SU-DHL-6 (cell line): Measurements from ENCODE around the gene SLC39A9.

Source experiments
- H2AFZ ChIP-seq: fragments of 200-600 bp; sonication (generic); 2 replicates; pipeline ENCODE4 v1.6.1; 2014; ENCODE audit warnings: low read depth, mild to moderate bottlenecking, moderate library complexity, mixed read lengths, antibody characterized with exemption, low read length; ENCODE audit not compliant: severe bottlenecking
- H3F3A ChIP-seq: fragments of 200-600 bp; shearing (Covaris generic); 2 replicates; pipeline ENCODE4 v1.6.0; 2016; ENCODE audit warnings: antibody characterized with exemption, mild to moderate bottlenecking; ENCODE audit not compliant: insufficient read depth
- H3K27ac ChIP-seq: fragments of 200-600 bp; sonication (generic); 2 replicates; pipeline ENCODE4 v1.5.1; 2016; ENCODE audit warnings: low read depth, mild to moderate bottlenecking, low read length, moderate library complexity, mixed read lengths
- H3K27me3 ChIP-seq: fragments of 200-600 bp; sonication (generic), shearing (Covaris generic); 2 replicates; pipeline ENCODE4 v1.6.0; 2014; ENCODE audit warnings: mild to moderate bottlenecking, low read length
- H3K36me3 ChIP-seq: fragments of 200-600 bp; sonication (generic); 2 replicates; pipeline ENCODE4 v1.6.1; 2014; ENCODE audit warnings: mild to moderate bottlenecking, low read length, mixed read lengths
- H3K4me2 ChIP-seq: fragments of 300-600, 200-600 bp; shearing (Covaris generic), sonication (generic); 2 replicates; pipeline ENCODE4 v1.6.0; 2014; ENCODE audit warnings: low read length, low read depth, mild to moderate bottlenecking; ENCODE audit not compliant: poor library complexity, severe bottlenecking
- H3K4me3 ChIP-seq: fragments of 200-600 bp; sonication (generic); 2 replicates; pipeline ENCODE4 v1.5.1; 2014; ENCODE audit warnings: antibody characterized with exemption, low read length, mild to moderate bottlenecking, mixed read lengths; ENCODE audit not compliant: insufficient read depth, poor library complexity, severe bottlenecking
- H3K79me2 ChIP-seq: fragments of 200-600 bp; sonication (generic); 2 replicates; pipeline ENCODE4 v1.6.1; 2014; ENCODE audit warnings: mild to moderate bottlenecking, low read length, moderate library complexity; ENCODE audit not compliant: insufficient read depth
- H3K9ac ChIP-seq: fragments of 200-600 bp; sonication (generic); 2 replicates; pipeline ENCODE4 v1.7.0; 2014; ENCODE audit warnings: mild to moderate bottlenecking, low read length
- H3K9me2 ChIP-seq: fragments of 200-600 bp; sonication (generic); replicated peaks from 2 replicates; pipeline ENCODE4 v1.6.1; 2014; ENCODE audit warnings: low read length; ENCODE audit not compliant: insufficient read depth
- H3K9me3 ChIP-seq: fragments of 200-600 bp; sonication (generic); 2 replicates; pipeline ENCODE4 v1.6.1; 2014; ENCODE audit warnings: low read length, mixed read lengths; ENCODE audit not compliant: insufficient read depth
- H4K20me1 ChIP-seq: fragments of 200-600 bp; sonication (generic); 2 replicates; pipeline ENCODE4 v1.6.1; 2014; ENCODE audit warnings: low read depth, mild to moderate bottlenecking, antibody characterized with exemption, low read length, moderate library complexity, mixed read lengths
- EZH2phosphoT487 ChIP-seq: fragments of 200-600 bp; sonication (generic), shearing (Covaris generic); conservative IDR thresholded peaks from 2 replicates; pipeline ENCODE4 v1.6.1; 2018; ENCODE audit warnings: mild to moderate bottlenecking, antibody characterized with exemption, low read length, moderate library complexity, mixed read lengths
- TF ChIP-seq, protein P1 (sequence below): fragments of 200-600 bp; sonication (generic); IDR thresholded peaks from one replicate; pipeline ENCODE4 v1.5.1; 2017; ENCODE audit warnings: antibody characterized with exemption, mild to moderate bottlenecking, low read length, moderate library complexity; ENCODE audit not compliant: insufficient read depth, poor library complexity, severe bottlenecking

The SLC39A9 gene

DNA sequence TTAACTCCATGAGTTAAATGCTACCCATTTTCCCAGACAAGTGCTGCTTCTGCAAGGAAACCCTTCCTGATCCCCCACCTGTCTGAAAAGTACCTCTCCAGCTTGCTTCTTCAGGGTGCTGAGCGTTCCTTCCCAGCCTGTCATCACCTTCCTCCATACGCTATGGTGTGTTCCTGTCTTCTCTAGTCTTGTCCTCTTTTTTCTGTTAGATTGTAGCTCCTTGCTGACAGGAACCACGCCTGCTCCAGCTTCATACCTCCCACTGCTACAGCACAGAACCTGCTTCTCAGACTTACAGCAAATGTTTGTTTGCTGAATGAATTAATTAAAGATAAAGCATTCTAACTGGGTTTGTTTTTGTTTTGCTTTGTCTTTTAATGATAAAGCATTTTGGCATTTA is 39.5 kb upstream of the SLC39A9 start:
- H3K9me3 ChIP-seq: no peaks in the 10 kb centered on the region
- H3F3A ChIP-seq: no peaks in the 10 kb centered on the region
- no peaks in the 10 kb centered on the region for H3K27me3 ChIP-seq
- H3K4me2 ChIP-seq: no peak overlapping the region
- H3K9ac ChIP-seq: no peak overlapping the region
- H3K4me3 ChIP-seq: no peak overlapping the region
- H3K36me3 ChIP-seq: no peaks in the 10 kb centered on the region
- no peaks in the 10 kb centered on the region for H4K20me1 ChIP-seq
- no peak overlapping the region for H2AFZ ChIP-seq
- H3K27ac ChIP-seq: no peak overlapping the region
- H3K9me2 ChIP-seq: no peaks in the 10 kb centered on the region
- no peak for TF ChIP-seq EZH2phosphoT487
- TF ChIP-seq, protein P1, sequence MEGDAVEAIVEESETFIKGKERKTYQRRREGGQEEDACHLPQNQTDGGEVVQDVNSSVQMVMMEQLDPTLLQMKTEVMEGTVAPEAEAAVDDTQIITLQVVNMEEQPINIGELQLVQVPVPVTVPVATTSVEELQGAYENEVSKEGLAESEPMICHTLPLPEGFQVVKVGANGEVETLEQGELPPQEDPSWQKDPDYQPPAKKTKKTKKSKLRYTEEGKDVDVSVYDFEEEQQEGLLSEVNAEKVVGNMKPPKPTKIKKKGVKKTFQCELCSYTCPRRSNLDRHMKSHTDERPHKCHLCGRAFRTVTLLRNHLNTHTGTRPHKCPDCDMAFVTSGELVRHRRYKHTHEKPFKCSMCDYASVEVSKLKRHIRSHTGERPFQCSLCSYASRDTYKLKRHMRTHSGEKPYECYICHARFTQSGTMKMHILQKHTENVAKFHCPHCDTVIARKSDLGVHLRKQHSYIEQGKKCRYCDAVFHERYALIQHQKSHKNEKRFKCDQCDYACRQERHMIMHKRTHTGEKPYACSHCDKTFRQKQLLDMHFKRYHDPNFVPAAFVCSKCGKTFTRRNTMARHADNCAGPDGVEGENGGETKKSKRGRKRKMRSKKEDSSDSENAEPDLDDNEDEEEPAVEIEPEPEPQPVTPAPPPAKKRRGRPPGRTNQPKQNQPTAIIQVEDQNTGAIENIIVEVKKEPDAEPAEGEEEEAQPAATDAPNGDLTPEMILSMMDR: no peak
- H3K79me2 ChIP-seq: no peaks in the 10 kb centered on the region

DNA sequence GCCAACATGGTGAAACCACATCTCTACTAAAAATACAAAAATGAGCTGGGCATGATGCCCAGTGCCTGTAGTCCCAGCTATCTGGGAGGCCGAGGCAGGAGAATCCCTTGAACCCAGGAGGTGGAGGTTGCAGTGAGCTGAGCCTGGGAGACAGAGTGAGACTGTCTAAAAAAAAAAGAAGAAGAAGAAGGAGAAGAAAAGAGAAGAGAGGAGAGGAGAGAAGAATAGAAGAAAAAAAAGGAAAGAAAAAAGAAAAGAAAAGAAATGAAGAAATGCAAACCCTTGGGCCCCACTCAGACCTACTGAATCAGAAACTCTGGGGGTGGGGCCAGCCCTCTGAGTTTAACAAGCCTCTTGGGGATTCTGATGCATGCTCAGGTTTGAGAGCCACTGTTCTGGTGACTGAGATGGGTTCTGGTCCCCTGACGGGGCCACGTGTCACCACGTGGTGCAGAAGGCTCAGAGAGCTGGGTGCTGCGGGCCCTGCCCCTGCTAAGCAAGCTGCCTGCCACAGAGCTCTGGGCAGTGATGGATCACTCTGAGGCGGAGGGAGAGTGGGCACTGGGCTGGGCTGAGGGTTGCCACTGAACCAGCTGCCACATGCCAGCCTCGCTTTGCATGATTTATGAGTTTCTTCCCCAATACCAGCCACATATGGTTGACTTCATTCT is 37.9 kb upstream of the SLC39A9 start:
- Histone ChIP-seq H3K9ac (no peak overlapping the region), H4K20me1 (no peaks in the 10 kb centered on the region), H3F3A (no peaks in the 10 kb centered on the region), H3K9me2 (no peaks in the 10 kb centered on the region), H2AFZ (peak overlapping the region; percentile 36), H3K36me3 (no peaks in the 10 kb centered on the region), H3K27ac (no peak overlapping the region), H3K4me3 (no peak overlapping the region), H3K9me3 (no peaks in the 10 kb centered on the region), H3K79me2 (no peaks in the 10 kb centered on the region), H3K4me2 (no peak overlapping the region), H3K27me3 (no peaks in the 10 kb centered on the region)
- TF ChIP-seq, protein P1: no peak
- TF ChIP-seq EZH2phosphoT487: no peak

GRCh38 chr14:69363055-69363454 is 35.4 kb upstream of the SLC39A9 start:
- no peaks in the 10 kb centered on the region for H4K20me1 ChIP-seq
- H3F3A ChIP-seq: no peaks in the 10 kb centered on the region
- no peaks in the 10 kb centered on the region for H3K9me2 ChIP-seq
- H3K79me2 ChIP-seq: no peaks in the 10 kb centered on the region
- no peak overlapping the region for H2AFZ ChIP-seq
- no peaks in the 10 kb centered on the region for H3K36me3 ChIP-seq
- no peak overlapping the region for H3K4me2 ChIP-seq
- H3K4me3 ChIP-seq: no peak overlapping the region
- no peak overlapping the region for H3K27ac ChIP-seq
- no peak overlapping the region for H3K9ac ChIP-seq
- no peaks in the 10 kb centered on the region for H3K27me3 ChIP-seq
- H3K9me3 ChIP-seq: no peaks in the 10 kb centered on the region
- no peak for TF ChIP-seq EZH2phosphoT487

DNA sequence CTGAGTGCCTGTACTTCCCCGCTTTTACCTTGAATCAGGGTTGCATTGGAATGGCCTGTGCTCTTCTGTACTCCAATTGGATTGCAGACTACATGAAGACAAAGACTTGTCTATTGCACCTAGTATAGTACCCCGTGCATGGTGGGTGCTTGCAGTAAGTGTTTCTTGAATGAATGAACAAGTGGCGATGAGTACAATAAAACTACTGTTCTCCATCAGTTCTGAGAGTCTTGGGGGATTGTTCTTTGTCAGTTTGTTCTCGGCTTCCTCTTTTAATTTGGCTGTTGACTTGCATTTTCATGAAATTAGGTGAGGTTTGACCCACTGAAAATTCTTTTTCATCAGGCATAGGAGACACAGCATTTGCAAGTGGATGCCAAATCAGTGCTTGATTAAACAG is 34.5 kb upstream of the SLC39A9 start:
- Histone ChIP-seq H3K27ac (no peak overlapping the region), H3K4me2 (no peak overlapping the region), H3F3A (no peaks in the 10 kb centered on the region), H4K20me1 (no peaks in the 10 kb centered on the region), H3K79me2 (no peaks in the 10 kb centered on the region), H3K36me3 (no peaks in the 10 kb centered on the region), H3K9me3 (no peaks in the 10 kb centered on the region), H3K9ac (no peak overlapping the region), H3K4me3 (no peak overlapping the region), H3K9me2 (no peaks in the 10 kb centered on the region), H2AFZ (no peak overlapping the region), H3K27me3 (no peaks in the 10 kb centered on the region)
- TF ChIP-seq EZH2phosphoT487: no peak
- TF ChIP-seq, protein P1: no peak
